GM19043 (cell line): ENCODE data around the gene EIF5A.

Experiments used
- ATAC-seq: cut with Tn5 transposase; IDR thresholded peaks from one replicate; pipeline ENCODE4 v1.9.1; 2021; ENCODE audit warnings: low read depth; ENCODE audit not compliant: unreplicated experiment

The EIF5A gene

DNA sequence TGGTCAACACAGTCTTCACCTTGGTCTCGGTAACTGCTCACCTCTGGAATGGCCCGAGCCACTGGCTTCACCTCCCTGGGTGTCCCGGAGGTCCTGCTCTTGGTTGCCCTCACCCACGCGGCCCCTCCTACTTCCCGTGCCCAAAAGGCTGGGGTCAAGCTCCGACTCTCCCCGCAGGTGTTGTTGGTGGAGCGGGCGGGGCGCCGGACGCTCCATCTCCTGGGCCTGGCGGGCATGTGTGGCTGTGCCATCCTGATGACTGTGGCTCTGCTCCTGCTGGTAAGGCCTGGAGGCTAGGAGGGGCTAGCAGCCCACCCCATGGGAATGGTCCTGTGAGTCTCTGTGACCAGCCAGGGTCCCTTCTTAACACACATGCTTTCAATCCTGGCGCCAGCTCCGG, 22.5 kb upstream of the EIF5A start:
- ATAC-seq = no peak

- no peak for ATAC-seq
Observed at GRCh38 chr17:7285679-7286078, 21.7 kb upstream of the EIF5A start.

DNA sequence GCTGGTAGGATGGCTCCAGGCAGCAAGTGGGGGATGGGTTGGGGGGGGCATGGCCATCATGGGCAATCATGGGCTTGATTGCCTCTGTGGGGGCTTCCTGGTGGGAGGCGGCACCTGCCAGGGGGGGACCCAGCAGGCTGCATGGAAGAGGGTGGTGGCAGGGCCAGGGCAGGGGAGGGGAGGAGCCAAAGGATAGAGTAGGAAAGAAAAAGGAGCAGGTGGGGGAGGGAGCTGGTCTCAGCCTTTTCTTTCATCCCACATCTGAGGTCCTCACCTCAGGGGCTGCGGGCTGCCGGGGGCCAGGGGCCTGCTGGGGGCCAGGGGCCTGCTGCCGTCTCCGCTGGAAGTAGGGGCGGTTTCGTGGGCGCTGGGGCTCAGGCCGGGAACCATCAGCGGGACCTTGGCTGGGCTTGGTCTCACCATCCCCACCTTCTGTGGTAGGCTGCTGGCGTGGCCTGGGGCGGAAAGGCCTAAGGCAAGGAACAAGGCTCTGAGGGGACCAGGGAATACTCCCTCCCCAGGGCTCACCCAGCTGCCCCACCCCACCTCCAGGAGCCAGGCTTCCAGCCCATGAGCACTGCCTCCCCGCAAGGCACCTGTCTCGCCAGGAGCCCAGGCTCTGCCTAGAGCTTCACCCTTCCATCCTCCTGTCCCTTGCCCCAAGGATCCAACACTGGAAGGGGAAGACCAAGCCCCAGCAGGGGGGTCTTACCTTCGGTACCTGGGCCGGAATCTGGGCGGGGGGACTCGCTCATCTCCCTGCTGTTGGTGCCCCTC, 18.0 kb upstream of the EIF5A start:
- ATAC-seq = no peak

GRCh38 chr17:7290166-7290565, 17.3 kb upstream of the EIF5A start:
- no peak for ATAC-seq

GRCh38 chr17:7290685-7291084, 16.7 kb upstream of the EIF5A start:
- no peak for ATAC-seq

- no peak for ATAC-seq
Observed at GRCh38 chr17:7292194-7292593, 15.2 kb upstream of the EIF5A start.

DNA sequence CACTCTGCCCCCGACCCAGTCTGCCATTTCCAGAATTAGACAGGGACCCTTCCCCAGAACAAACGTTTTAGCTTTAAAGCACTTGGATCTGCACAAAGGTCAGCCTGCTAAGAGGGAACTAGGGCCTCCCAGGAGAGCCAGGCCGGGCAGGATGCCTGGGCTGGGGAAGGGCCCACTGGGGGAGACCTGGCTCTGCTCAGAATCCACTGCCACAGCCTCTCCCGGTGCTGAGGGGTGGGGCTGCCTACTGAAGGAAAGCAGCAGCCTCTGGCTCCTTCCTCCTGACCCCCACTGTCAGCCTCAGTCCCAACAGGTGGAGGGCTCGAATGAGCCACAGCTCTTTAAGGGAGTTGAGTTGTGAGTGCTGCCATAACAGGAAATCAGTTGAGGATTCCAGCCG, 14.7 kb upstream of the EIF5A start:
- no peak for ATAC-seq

DNA sequence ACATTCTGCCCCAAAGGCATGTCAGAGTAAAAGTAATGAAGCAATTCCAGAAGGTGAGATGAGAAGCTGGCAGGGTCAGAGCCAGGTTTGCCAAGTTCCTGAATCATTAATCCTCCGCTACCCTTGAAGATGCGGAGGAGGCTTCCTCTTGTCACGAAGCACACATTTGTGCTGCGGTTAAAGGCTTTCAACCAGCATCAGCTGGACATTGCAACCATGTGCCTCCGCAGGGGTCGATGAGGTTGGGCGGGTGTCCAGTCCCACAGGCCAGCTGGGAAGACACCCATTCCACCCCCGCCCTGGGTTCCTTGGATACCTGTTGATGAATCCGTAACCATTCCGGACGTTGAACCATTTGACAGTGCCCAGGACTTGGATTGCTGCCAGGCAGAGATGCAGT, 14.3 kb upstream of the EIF5A start:
- no peak for ATAC-seq

DNA sequence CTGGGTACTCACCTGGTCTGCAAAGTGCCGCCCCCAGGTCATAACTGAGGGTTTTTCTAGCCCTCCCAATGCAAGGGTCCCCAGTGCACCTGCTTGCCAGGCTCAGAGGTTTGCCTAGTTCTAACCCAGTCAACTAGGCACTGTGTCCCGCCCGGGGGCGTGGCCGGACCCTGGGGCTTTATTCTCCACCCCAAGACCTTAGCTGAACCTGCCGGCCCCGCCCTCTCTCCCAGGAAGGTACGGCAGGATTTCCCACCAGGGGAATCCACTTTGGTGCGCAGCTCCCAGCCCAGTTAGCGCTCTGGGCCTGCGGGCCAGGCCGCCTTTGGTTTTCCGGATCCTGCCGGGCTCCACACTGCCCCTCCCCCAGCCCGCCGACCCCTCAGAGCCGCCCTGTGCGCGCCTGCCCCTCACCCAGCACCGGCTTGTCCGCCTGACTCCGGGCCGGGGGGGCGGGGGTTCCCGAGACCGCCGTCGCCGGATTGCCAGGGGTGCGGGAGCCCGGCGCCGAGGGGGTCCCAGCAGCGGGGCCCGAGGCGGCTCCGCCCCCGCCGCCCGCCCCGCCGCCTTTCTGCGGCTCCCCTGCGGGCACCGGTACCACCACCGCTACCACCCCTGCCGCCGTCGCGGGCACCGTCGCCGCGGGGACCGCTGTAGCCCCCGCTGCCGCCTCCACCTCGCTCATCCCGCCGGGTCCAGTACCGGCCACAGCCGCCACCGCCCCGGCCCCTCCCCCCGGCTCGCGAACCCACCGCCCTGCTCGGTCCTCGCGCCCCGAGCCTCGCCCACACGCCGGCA, 13.4 kb upstream of the EIF5A start:
- no peak for ATAC-seq

DNA sequence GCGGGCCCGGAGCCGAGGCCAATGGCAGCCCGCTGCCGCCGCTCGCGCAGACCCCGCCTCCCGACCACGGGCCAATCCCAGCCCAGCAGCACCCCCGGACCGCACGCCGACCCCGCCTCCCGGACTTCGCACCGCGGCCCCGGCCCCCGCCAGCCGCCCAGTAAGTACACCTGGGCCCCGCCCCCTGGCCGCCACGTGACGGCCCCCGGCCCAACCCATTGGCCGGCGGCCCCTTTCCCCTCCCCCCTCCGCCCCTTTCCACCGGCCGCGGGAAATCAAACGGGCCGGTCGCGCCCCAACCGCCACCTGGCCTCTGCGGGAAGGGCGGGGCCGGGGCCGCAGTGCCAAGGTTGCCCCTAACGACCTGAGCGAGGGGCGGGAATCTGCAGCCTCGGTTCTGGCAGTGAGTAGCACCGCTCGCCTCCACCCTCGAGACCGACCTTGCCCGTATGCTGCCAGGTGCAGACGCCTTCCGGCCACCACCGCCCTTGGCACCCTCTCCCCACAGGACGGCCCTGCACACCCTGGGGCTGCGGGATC, 12.7 kb upstream of the EIF5A start, which contains the start of gene YBX2:
YBX2 (minus strand) TSS at position 26 of the 540 bp plus-strand sequence. CDS start 139 bp downstream, outside the sequence.
- ATAC-seq = no peak

GRCh38 chr17:7295230-7296180, 11.9 kb upstream of the EIF5A start:
- ATAC-seq = no peak

- no peak for ATAC-seq
Observed at GRCh38 chr17:7296189-7296861, 11.1 kb upstream of the EIF5A start.

DNA sequence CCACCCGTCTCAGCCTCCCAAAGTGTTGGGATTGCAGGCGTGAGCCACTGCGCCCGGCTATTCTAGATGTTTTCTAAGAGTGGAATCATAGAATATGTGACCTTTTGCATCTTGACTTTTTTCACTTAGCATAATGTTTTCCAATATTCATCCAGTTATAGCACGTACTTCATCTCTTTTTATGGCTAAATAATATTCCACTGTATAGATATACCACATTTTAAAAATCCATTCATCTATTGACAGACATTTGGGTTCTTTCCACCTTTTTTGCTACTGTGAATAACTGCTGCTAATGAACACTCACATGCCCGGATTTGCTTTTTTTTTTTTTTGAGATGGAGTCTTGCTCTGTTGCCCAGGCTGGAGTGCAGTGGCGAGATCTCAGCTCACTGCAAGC, 3.2 kb upstream of the EIF5A start:
- ATAC-seq = no peak

- no peak for ATAC-seq
Observed at GRCh38 chr17:7307686-7308624, 527 bp downstream of the EIF5A start.

DNA sequence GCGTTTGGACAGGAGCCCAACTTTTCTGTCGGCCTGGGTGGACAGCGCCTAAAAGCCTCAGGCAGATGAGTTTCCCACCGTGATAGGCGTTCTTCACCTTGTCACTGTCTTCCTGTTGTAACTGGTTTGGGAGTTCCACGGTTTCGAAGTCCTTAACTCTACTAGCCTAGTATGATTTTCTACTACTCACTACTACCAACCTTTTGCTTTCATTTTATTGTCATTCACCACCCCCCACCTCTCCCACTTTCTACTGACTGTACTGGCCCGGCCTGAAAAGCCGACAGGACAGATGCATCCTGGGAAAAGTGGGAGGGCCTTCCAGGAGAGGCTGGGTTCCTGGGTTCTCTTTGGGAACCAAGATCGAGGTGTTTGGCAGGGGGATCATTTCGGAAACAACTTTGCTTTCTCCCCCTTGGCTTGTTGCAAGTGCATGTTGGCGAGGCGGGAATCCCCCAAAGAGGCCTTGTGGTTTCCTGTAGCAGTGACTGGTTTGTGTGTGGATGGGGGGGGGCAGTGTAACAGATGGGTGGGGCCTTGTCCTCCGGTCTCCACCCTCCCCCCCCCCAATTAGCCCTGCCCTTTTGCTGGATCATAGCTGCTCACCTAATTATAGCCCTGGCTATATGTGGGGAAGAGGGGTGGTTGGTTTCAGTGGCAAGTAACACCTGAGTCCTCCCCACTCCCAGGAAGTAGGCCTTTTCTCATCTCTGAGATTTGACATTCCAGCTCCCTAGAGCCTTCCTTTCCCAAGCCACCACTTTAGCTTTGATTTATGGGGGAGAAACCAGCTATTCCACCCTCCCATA, 1.4 kb downstream of the EIF5A start:
- no peak for ATAC-seq

DNA sequence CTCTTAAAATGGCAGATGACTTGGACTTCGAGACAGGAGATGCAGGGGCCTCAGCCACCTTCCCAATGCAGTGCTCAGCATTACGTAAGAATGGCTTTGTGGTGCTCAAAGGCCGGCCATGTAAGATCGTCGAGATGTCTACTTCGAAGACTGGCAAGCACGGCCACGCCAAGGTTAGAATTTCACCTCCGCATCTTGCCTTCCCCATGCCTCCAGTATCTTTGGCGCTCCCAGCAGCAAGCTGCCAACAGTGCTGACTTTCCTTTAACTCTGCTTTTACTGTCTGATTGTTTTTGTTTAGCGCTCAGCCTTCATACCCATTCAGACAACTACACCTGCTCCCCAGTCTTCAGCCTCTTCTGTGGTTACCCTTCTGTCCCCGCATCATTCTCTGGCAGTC, 2.2 kb downstream of the EIF5A start:
- ATAC-seq = no peak

- no peak for ATAC-seq
Observed at GRCh38 chr17:7311110-7311705, 3.8 kb downstream of the EIF5A start.
